PC-9 (cell line): ENCODE measurements around the gene PCBP1. TPM values are rescaled to one million over a fixed set of nuclear protein-coding genes. Genes with fewer than 3 reads are reported as not detected.
"Not testable (repeated sequence)": the region's sequence is repeated elsewhere in the genome, so short reads cannot be mapped to it uniquely, and the experiment has no call there.

ENCODE experiments used
- BruUV-seq: library from RNA; stranded (reverse); fragments of 400-500 nt; replicated peaks from 2 replicates; lab custom pipeline; 2021; lab: Mats Ljungman, UMichigan
- CTCF ChIA-PET: fragments of 300-600 bp; sonication (Branson Sonifier 250); formaldehyde crosslinking; loops from one replicate; lab custom pipeline; 2022; ENCODE audit warnings: antibody characterized with exemption; lab: Charles Lee
- POLR2A ChIA-PET: fragments of 300-600 bp; sonication (Branson Sonifier 250); formaldehyde crosslinking; loops from one replicate; lab custom pipeline; 2022; ENCODE audit warnings: antibody characterized with exemption; ENCODE audit not compliant: unreplicated experiment; lab: Charles Lee
- DNase-seq, 2 experiments: peaks; one replicate each; pipeline versions ENCODE4 v3.0.0 to v3.0.0-alpha.2; 2015 to 2022; ENCODE audit warnings: mixed read lengths in 1 of 2
- H2AFZ ChIP-seq: fragments of 200-600 bp; sonication (generic); 2 replicates; pipeline ENCODE4 v1.8.1; 2017; ENCODE audit warnings: antibody characterized with exemption
- H3F3A ChIP-seq: fragments of 200-600 bp; sonication (generic); 2 replicates; pipeline ENCODE4 v1.8.1; 2017; ENCODE audit warnings: antibody characterized with exemption, mild to moderate bottlenecking, low read depth; ENCODE audit not compliant: insufficient read depth
- H3K27ac ChIP-seq: fragments of 200-600 bp; sonication (generic); 2 replicates; pipeline ENCODE4 v1.6.1; 2016; ENCODE audit warnings: mixed run types
- H3K27me3 ChIP-seq: fragments of 200-600 bp; sonication (generic); 2 replicates; pipeline ENCODE4 v1.6.1; 2016; ENCODE audit warnings: low read depth, mixed run types; ENCODE audit not compliant: insufficient read depth
- H3K36me3 ChIP-seq: fragments of 200-600 bp; sonication (generic); 2 replicates; pipeline ENCODE4 v1.6.1; 2016; ENCODE audit warnings: low read depth, mixed run types
- H3K4me1 ChIP-seq: fragments of 200-600 bp; sonication (generic); replicated peaks from 2 replicates; pipeline ENCODE4 v1.6.1; 2016; ENCODE audit warnings: mixed run types; ENCODE audit not compliant: insufficient read depth
- H3K4me2 ChIP-seq: fragments of 200-600 bp; sonication (generic); 2 replicates; pipeline ENCODE4 v1.6.1; 2017; ENCODE audit warnings: mixed run types
- H3K4me3 ChIP-seq: fragments of 200-600 bp; sonication (generic); 2 replicates; pipeline ENCODE4 v1.6.1; 2016; ENCODE audit warnings: mixed run types
- H3K79me2 ChIP-seq: fragments of 200-600 bp; sonication (generic); 2 replicates; pipeline ENCODE4 v1.6.1; 2017; ENCODE audit warnings: low read depth, mixed run types
- H3K9me2 ChIP-seq: fragments of 200-600 bp; sonication (generic); 2 replicates; pipeline ENCODE4 v1.8.1; 2017; ENCODE audit warnings: mild to moderate bottlenecking; ENCODE audit not compliant: insufficient read depth
- H3K9me3 ChIP-seq: fragments of 200-600 bp; sonication (generic); 2 replicates; pipeline ENCODE4 v1.8.1; 2016; ENCODE audit warnings: low read depth; ENCODE audit not compliant: insufficient read depth
- H4K20me1 ChIP-seq: fragments of 200-600 bp; sonication (generic); 2 replicates; pipeline ENCODE4 v1.8.1; 2017; ENCODE audit not compliant: insufficient read depth
- CTCF ChIP-seq: fragments of 200-600 bp; sonication (generic); conservative IDR thresholded peaks from 2 replicates; pipeline ENCODE4 v1.6.1; 2017; ENCODE audit warnings: mixed run types, antibody characterized with exemption, mild to moderate bottlenecking, moderate library complexity
- EZH2 ChIP-seq: fragments of 200-600 bp; sonication (generic); IDR thresholded peaks from 2 replicates; pipeline ENCODE4 v1.8.0; 2017; ENCODE audit warnings: antibody characterized with exemption, low read depth
- intact Hi-C: fragments of 100-400 bp; cut with micrococcal nuclease; formaldehyde crosslinking; loops from one replicate; pipeline ENCODE4 v1.10.0; 2022; ENCODE audit not compliant: unreplicated experiment
- total RNA-seq: library from RNA; stranded (reverse); gene quantifications from 2 replicates; pipeline ENCODE4 v1.2.3, GENCODE V29; 2021

PCBP1 gene
- total RNA-seq, 1 experiment from 2014 or later, result 227 TPM

GRCh38 chr2:70132244-70133126, 45.2 kb downstream of the PCBP1 start:
- Histone ChIP-seq H4K20me1 (no peaks in the 10 kb centered on the region), H3K4me2 (peak overlapping the region; percentile 75), H3K9me2 (no peaks in the 10 kb centered on the region), H3F3A (peaks cover 43% of the 10 kb centered on the region), H3K27ac (peak overlapping the region; percentile 95), H3K9me3 (no peaks in the 10 kb centered on the region), H3K79me2 (no peaks in the 10 kb centered on the region), H3K4me3 (peak overlapping the region; percentile 56; the same call in 1 of the 2 replicates), H3K36me3 (no peaks in the 10 kb centered on the region), H2AFZ (peak overlapping the region; percentile 78), H3K27me3 (no peaks in the 10 kb centered on the region), H3K4me1 (peaks cover 66% of the 10 kb centered on the region)
- DNase-seq, result peak in 1 of 2 experiments; percentile 80
- intact Hi-C loops, result no loop called here
- TSS peak; percentile 73 for BruUV-seq
- POLR2A ChIA-PET, result interaction anchor here (0.6 to 1.3 kb wide), 5 partner anchors 8 to 218 kb away, joined by 3 to 7 read pairs (median 5); partner anchors contain the start of gene PCYOX1
- TF ChIP-seq EZH2 (no peak), CTCF (no peak)
- CTCF ChIA-PET, result no interaction called here

- H2AFZ ChIP-seq, result peak overlapping the region; percentile 78; the same call in 1 of the 2 replicates
- no peaks in the 10 kb centered on the region for H3K36me3 ChIP-seq
- DNase-seq, result no peak
- no peaks in the 10 kb centered on the region for H3K9me3 ChIP-seq
- no peaks in the 10 kb centered on the region for H4K20me1 ChIP-seq
- no peaks in the 10 kb centered on the region for H3K27me3 ChIP-seq
- H3K4me1 ChIP-seq, result peaks cover 66% of the 10 kb centered on the region
- H3K4me3 ChIP-seq, result peak overlapping the region; percentile 56; the same call in 1 of the 2 replicates
- TF ChIP-seq CTCF, result no peak
- TF ChIP-seq EZH2, result no peak
- ChIA-PET POLR2A (interaction anchor here (0.6 to 1.3 kb wide), 5 partner anchors 9 to 219 kb away, joined by 3 to 7 read pairs (median 5); partner anchors contain the start of gene PCYOX1), CTCF (no interaction called here)
- no peaks in the 10 kb centered on the region for H3K79me2 ChIP-seq
- H3K27ac ChIP-seq, result peak overlapping the region; percentile 95
- no TSS peak for BruUV-seq
- H3F3A ChIP-seq, result peaks cover 49% of the 10 kb centered on the region
- no peaks in the 10 kb centered on the region for H3K9me2 ChIP-seq
- intact Hi-C loops, result no loop called here
- peak overlapping the region; percentile 75 for H3K4me2 ChIP-seq
Observed at GRCh38 chr2:70133127-70133452, 45.8 kb downstream of the PCBP1 start.

- no peaks in the 10 kb centered on the region for H3K36me3 ChIP-seq
- peak overlapping the region; percentile 95 for H3K27ac ChIP-seq
- H3K9me2 ChIP-seq, result no peaks in the 10 kb centered on the region
- H3K4me3 ChIP-seq, result no peak overlapping the region
- no peak for TF ChIP-seq EZH2
- TF ChIP-seq CTCF, result no peak
- H4K20me1 ChIP-seq, result no peaks in the 10 kb centered on the region
- 0 out of 2 replicates have a peak overlapping the region, but pooled peaks have one; percentile 75 for H3K4me2 ChIP-seq
- no peak overlapping the region for H2AFZ ChIP-seq
- no peak for DNase-seq
- POLR2A ChIA-PET, result interaction anchor here (0.7 to 1.3 kb wide), 3 partner anchors 45 to 219 kb away, joined by 3 to 5 read pairs (median 4); no protein-coding TSS in a partner anchor
- intact Hi-C loops, result no loop called here
- peaks cover 54% of the 10 kb centered on the region for H3F3A ChIP-seq
- H3K4me1 ChIP-seq, result peaks cover 66% of the 10 kb centered on the region
- BruUV-seq, result no TSS peak
- H3K79me2 ChIP-seq, result no peaks in the 10 kb centered on the region
- CTCF ChIA-PET, result interaction anchor here (0.9 kb wide), 1 partner anchor 8 kb away, joined by 3 read pairs; no protein-coding TSS in a partner anchor
- H3K27me3 ChIP-seq, result no peaks in the 10 kb centered on the region
- no peaks in the 10 kb centered on the region for H3K9me3 ChIP-seq
Observed at GRCh38 chr2:70133491-70134322, 46.4 kb downstream of the PCBP1 start.

DNA sequence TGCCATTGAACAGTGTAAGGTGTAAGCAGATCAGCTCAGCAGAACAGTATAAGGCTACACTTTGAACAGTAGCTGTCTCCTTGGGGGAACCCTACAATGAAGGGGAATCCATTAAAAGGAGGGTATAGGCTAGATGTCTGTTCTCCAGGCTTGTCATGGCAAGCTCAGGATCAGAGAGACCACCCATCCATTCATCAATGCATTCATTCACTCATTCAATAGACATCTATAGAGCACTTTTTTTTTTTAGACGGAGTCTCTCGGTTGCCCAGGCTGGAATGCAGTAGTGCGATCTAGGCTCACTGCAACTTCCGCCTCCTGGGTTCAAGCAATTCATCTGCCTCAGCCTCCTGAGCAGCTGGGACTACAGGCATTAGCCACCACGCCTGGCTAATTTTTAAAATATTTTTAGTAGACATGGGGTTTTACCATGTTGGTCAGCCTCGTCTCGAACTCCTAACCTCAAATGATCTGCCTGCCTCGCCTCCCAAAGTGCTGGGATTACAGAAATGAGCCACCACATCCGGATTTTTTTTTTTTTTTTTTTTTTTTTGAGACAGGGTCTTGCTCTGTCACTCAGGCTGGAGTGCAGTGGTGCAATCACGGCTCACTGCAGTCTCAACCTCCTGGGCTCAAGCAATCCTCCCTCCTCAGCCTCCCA, 47.2 kb downstream of the PCBP1 start:
- H3K27me3 ChIP-seq, H4K20me1 ChIP-seq, BruUV-seq, H3K79me2 ChIP-seq, intact Hi-C loops, H2AFZ ChIP-seq, H3K4me3 ChIP-seq, H3K9me2 ChIP-seq, POLR2A ChIA-PET, DNase-seq, H3K36me3 ChIP-seq, H3K9me3 ChIP-seq: not testable (repeated sequence)
- H3F3A ChIP-seq, result peaks cover 54% of the 10 kb centered on the region
- H3K4me2 ChIP-seq, result peak overlapping the region; percentile 78
- CTCF ChIA-PET, result interaction anchor here (0.9 kb wide), 1 partner anchor 8 kb away, joined by 3 read pairs; no protein-coding TSS in a partner anchor
- peaks cover 66% of the 10 kb centered on the region for H3K4me1 ChIP-seq
- peak overlapping the region; percentile 95 for H3K27ac ChIP-seq
